Raji (cell line): Measurements from ENCODE around the gene CSTPP1.

Source experiments
- POLR2A ChIP-seq: IDR thresholded peaks from 2 replicates; pipeline ENCODE4 v1.6.1; 2011; ENCODE audit warnings: low read depth, low read length, control low read depth; ENCODE audit not compliant: insufficient read depth

CSTPP1 gene

DNA sequence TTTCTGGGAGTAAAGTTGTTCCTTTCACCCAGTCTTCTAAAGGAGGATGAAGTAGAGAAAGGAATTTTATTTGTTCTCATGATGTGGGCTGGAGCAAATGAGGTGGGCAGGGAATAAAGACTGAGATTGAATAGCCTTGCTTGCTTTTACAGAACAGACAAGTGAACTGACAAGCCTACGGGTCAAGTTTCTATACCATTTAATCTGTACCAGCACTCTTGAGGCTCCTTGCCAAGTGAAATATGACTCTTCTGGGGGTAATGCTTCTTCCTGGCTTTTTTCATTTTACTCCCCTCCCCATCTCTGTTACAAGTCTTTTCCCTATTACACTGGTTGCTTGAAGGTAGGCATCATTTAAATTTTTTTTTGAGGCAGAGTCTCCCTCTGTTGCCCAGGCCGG lies 54.8 kb downstream of the CSTPP1 start:
- no peak for TF ChIP-seq POLR2A

DNA sequence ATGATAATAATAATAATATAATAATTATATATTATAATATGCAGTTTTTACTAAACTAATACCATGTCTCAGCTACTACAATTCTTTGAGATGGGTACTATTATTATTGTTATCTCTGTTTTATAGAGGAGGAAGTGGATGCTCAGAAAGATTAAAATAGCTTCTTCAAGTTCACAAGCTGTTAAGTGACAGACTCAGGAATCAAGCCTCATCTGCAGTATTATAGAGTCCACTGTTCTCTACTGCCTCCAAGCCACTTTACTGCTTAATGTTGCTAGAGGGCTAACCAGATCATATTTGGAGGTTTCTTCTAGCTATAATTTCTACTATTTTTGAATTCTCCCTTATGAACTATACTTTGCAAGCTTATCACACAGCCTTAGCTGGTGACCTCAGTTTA lies 62.7 kb downstream of the CSTPP1 start:
- no peak for TF ChIP-seq POLR2A

DNA sequence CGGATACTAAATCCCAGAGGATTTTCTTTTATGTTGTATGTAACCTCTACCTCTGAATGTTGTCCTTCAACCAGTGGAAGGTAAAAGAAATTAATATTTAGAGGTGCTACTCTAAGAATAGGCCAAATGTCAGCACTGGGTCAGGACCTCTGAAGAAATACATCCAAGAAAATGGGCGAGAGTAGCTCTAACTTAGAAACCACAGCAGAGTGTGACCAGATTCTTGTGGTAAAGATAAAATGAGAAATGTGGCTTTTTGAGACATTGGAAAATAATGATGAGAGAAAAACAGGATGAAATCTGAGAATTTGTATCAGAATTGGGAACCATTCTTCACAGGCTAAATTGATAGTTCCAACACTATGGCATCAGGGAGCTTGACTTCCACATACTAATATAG lies 63.5 kb downstream of the CSTPP1 start:
- no peak for TF ChIP-seq POLR2A

DNA sequence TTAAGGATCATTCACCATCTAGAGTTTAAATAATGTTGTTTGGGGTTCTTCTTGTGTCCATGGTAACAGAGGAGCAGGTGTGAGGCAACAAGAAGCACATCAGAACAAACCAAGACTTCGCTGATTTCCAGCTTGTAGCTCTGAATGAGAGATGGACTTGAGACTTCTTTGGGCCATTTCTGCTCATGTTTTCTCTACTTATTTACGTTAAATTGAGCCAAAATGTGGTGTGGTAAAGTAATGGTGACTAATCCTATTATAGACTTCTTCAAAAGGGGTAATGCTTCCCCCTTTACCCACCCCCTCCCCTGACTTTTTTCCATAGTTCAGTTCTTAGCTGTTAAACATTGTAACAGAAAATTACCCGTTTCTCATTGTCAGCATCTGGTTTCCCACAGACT lies 65.2 kb downstream of the CSTPP1 start:
- no peak for TF ChIP-seq POLR2A

DNA sequence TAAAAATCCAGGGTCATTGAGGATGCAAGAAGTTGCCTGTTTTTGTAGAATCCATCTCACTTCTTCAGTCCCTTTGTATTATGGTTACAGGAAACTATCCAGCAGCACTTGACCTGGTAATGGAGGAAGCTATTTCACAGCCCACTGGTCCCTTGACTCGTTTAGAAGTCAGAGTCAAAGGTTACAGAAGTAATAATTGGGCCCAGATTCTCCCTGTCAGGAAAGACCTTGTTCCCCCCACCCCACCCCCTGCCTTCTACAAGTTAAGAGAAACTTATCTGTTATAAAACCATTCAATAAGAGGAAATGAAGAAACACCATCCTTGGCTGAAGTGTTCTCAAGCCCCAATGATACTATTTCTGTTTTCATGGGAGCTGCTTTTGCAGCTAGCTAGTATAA lies 65.8 kb downstream of the CSTPP1 start:
- TF ChIP-seq POLR2A = no peak

DNA sequence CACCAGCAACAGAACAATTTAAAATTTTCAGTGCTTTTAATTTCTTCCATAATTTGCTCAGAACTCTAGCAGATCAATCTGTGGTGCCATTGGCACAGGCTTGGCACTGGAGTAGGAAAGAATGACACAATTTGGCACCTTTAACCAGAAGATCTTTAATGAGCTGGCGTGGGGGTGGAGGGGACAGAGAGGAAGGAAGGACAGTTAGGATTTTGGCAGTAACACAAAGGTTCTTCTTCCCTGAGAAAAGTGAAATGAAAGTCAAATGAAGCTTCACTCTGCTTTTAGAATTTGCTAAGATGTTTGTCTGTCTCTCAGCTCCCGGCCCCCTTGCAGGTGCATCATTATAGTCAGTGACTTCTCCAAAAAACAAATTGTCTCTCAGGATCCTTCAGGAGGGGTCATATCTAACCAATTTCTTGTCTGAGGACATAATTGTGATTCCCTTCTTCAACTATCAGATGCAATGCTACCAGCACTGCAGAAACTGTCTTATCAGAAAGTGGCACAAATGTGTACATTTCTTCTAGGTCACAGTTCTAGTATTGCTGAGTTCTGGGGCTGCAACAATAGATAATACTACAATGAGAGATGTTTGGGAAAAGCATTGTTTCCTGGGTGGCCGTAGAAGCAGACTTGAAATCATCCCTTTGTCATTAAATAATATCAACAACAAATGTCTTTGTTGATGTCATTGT lies 66.8 kb downstream of the CSTPP1 start:
- TF ChIP-seq POLR2A = no peak

DNA sequence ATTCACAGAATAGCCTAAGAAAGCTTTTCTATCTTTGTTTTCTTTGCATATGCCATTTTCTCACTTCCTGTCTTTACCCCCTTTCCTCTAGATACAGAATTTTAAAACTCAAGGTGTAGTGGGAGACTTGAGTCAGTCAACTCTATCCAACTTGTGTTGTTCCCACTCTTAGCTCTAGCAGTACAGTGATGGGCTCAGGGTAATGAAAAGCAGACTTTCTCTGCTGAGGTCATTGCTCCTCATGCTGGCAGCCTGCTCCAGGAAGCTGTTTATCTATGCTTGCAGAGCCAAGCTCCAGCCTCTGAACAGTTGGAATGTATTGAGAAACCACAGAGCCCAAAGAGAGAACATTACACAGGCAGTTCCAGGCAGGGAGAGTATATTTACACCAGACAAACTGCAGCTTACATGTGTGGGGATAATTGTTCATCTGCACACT lies 68.1 kb downstream of the CSTPP1 start:
- no peak for TF ChIP-seq POLR2A

DNA sequence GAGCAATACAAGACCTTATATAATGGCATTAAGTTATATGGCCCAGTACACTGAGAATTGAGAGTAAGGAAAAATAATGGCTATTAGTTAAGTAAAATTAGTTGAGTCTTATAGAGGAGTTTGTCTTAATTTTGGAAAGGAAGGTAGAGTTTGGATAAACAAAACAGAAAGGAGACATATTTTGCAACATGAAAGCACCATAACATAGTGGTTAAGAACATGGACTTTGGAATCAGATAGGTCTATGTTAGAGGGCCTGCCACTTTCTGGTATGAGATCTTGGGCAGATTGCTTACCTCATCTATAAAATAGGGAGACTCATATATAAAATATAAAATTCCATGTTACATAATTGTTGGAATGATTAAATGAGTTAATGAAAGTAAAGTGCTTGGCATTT lies 68.9 kb downstream of the CSTPP1 start:
- no peak for TF ChIP-seq POLR2A

DNA sequence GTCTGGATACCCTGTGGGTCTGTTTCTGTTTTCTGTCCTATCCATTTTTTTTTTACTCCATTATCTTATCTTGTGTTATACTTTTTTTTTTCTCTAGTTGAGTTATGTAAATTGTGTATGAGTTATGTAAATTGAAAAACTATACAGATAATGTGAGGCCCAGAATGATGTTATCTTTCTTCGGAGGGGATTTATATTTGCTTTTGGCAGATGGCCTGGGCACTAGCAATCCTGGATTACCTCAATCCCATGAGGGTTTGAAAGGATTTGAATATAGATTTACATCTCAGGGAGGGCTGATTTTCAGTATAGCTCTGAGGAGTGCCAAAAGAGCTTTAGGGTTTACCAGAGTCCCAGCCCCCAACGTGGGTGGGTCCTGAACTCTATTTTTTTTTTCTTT lies 71.0 kb downstream of the CSTPP1 start:
- no peak for TF ChIP-seq POLR2A

DNA sequence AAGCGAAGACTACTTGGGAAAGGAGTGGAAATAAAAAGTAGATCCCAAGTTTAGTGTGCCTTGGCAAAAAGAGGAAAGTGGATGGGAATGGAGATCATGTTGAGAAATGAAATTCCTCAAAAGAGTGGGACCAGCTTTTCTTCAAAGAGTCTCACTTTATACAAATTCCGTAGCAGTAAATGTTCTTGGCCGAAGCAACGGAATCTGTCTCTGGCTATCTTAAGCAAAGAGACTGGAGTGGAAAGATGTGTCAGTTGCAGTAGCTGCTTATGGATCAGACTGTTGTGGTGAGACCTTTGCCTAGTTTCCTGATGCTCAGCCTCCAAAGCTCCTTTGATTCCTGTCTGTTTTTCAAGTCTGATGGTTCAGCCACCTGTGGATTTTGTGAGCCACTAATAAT lies 73.6 kb downstream of the CSTPP1 start:
- TF ChIP-seq POLR2A = no peak

DNA sequence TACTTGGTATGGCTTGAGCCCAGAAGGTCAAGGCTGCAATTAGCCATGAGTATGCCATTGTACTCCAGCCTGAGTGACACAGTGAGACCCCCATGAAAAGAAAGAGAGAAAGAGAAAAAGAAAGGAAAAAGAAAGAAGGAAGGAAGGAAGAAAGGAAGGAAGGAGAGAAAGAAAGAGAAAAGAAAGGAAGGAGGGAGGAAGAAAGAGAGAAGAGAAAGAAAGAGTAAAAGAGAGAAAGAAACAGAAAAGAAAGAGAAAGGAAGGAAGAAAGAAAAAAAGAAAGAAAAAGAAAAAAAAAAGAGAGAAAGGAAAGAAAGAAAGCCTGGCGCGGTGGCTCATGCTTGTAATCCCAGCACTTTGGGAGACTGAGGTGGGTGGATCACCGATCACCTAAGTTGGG lies 77.5 kb downstream of the CSTPP1 start:
- TF ChIP-seq POLR2A = no peak

DNA sequence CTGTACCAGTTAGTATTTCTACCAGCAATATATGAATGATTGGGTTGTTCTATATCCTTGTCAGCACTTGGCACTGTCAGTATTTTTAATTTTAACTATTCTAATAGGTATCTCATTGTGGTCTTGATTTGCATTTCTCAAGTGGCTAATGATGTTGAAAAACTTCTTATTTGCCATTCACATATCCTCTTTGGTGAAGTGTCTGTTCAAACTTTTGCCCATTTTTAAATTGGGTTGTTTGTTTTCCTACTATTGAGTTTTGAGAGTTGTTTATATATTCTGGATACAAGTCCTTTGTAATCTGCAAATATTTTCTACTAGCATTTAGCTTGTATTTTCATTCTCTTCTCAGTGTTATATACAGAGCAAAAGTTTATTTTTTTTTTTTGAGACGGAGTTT lies 82.1 kb downstream of the CSTPP1 start:
- TF ChIP-seq POLR2A = no peak

DNA sequence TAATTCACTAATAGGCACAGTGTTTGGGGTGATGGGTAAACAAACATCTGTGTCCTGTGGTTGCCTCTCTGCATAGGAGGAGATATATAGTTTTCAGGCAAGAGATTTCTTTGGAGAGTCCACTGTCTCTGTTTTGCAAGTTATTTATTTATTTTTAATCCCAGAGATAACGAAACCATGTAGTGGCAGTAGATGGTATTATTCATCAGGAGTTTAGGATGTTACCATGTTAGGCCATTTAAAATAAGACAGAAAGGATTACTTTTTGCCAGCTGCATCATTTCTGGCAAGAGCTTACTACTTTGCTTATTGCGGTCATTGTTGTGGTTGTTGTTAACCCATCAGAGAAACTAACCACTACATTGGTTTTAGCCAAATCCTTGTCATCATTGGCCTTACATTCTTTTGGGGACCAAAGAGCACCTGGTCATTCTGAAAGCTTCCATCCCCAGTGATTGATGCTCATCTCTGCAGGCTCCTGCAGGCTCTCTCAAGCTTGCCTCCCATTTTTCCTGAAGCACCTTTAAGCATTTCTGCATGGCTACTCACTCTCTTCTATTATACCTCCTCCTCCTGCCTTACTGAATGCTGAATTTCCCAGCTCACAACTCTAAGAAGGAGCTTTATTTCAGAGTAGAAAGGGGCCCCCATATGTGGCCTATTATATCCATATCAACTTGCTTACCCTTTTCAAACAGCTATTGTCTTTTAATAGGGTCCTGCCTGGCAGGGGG lies 84.4 kb downstream of the CSTPP1 start:
- TF ChIP-seq POLR2A = no peak

DNA sequence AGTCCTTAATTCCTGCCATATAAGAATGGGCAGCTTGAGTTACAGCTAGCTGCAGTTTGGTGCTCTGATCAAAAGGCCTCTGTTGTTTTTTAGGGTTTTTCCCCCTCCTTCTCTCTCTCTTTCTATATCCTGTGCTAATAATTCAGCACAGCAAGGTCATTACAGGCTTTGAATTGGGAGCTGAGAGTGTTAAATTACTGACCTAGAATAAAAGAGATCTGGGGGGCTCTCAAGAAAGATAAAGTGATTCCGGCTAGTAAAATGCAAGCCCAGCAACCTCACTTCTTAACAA lies 84.9 kb downstream of the CSTPP1 start:
- TF ChIP-seq POLR2A = no peak

DNA sequence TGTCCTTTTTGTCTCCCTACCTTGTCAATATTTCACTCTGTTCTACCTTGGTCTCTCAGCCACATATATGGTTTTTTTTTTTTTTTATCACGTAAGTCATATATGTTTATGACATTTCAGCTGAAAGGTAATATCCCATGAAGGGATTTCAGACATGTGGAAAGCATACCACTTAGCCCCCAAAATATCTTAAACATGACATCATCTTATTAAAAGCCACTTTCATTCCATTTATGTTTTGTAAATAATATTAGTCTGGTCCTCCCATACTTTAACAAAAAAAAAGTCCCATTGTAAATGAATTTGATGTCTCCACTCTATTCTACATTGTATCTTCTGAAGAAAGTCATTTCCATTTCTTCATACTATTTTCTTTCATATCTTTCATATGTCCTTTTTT lies 85.4 kb downstream of the CSTPP1 start:
- TF ChIP-seq POLR2A = no peak

DNA sequence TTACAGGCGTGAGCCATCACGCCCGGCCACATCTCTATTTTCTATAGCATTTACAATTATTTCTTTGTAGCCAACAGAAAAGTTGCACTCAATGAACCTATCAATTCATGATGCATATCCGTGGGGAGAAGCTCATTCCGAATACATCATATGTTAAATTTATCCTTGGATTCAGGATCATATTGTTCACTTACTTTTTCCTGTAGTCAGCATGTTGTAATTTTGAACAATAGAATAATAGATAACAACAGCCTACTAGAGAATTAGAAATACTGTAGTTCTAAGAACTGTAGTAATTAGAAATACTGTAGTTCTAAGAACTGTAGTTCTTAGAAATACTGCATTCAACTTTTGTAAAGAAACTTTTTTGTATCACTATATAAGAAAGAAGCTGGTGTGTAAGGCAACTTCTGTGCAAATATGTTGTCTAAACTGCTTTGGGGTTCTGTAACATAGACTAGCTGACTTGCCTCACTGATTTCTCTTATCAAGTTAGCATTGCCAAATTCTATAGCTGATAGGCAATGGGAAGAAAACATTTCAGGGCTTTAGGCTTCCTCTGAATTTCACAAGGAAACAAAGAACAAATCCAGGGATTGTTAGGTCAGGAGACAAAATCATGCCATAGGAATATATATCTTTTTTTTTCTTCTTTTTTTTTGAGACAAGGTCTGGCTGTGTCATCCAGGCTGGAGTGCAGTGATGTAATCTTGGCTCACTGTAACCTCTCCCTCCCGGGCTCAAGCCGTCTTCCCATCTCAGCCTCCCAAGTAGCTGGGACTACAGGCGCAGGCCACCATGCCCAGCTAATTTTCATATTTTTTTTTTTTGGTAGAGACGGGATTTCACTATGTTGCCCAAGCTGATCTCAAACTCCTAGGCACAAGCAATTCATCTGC lies 91.9 kb downstream of the CSTPP1 start:
- TF ChIP-seq POLR2A = no peak
